ENCODE data around the gene WEE2. TPM values are rescaled to one million over a fixed set of nuclear protein-coding genes. Genes with fewer than 3 reads are reported as not detected.
"Not testable (repeated sequence)": the region's sequence is repeated elsewhere in the genome, so short reads cannot be mapped to it uniquely, and the experiment has no call there.

Gene WEE2
- total RNA-seq, 1 donor from 2014 or later: not detected

- H3K27me3 Mint-ChIP-seq (ENCODE audit: low read depth): no peaks in the 10 kb centered on the region
- H3K9me3 Mint-ChIP-seq: no peaks in the 10 kb centered on the region
- peak overlapping the region; percentile 22 for H3K27ac Mint-ChIP-seq (ENCODE audit: unreplicated experiment)
- DNase-seq (ENCODE audit: low read depth, low spot score): no peak
- H3K4me1 Mint-ChIP-seq: peaks cover 29% of the 10 kb centered on the region
- H3K4me3 Mint-ChIP-seq: peak overlapping the region; percentile 79
- peaks cover 5% of the 10 kb centered on the region for H3K36me3 Mint-ChIP-seq (ENCODE audit: low read depth)
- TF ChIP-seq, protein P1, sequence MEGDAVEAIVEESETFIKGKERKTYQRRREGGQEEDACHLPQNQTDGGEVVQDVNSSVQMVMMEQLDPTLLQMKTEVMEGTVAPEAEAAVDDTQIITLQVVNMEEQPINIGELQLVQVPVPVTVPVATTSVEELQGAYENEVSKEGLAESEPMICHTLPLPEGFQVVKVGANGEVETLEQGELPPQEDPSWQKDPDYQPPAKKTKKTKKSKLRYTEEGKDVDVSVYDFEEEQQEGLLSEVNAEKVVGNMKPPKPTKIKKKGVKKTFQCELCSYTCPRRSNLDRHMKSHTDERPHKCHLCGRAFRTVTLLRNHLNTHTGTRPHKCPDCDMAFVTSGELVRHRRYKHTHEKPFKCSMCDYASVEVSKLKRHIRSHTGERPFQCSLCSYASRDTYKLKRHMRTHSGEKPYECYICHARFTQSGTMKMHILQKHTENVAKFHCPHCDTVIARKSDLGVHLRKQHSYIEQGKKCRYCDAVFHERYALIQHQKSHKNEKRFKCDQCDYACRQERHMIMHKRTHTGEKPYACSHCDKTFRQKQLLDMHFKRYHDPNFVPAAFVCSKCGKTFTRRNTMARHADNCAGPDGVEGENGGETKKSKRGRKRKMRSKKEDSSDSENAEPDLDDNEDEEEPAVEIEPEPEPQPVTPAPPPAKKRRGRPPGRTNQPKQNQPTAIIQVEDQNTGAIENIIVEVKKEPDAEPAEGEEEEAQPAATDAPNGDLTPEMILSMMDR (conservative IDR thresholded peaks at IDR 0.05): no peak
Measured at GRCh38 chr7:141739250-141739649, 31.1 kb downstream of the WEE2 start.

- peaks cover 7% of the 10 kb centered on the region for H3K36me3 Mint-ChIP-seq (ENCODE audit: low read depth)
- H3K27me3 Mint-ChIP-seq (ENCODE audit: low read depth): no peaks in the 10 kb centered on the region
Measured at GRCh38 chr7:141742229-141742628, 34.1 kb downstream of the WEE2 start.

GRCh38 chr7:141744131-141744530, 36.0 kb downstream of the WEE2 start:
- H3K4me3 Mint-ChIP-seq: no peak overlapping the region
- TF ChIP-seq, protein P1 (conservative IDR thresholded peaks at IDR 0.05): no peak
- no peaks in the 10 kb centered on the region for H3K27me3 Mint-ChIP-seq (ENCODE audit: low read depth)
- no peak for DNase-seq (ENCODE audit: low read depth, low spot score)
- peaks cover 11% of the 10 kb centered on the region for H3K4me1 Mint-ChIP-seq
- no peaks in the 10 kb centered on the region for H3K9me3 Mint-ChIP-seq
- H3K27ac Mint-ChIP-seq (ENCODE audit: unreplicated experiment): no peak overlapping the region
- peaks cover 16% of the 10 kb centered on the region for H3K36me3 Mint-ChIP-seq (ENCODE audit: low read depth)

More at GRCh38 chr7:141742229-141742628, 34.1 kb downstream of the WEE2 start:
- Mint-ChIP-seq H3K4me1 (peaks cover 27% of the 10 kb centered on the region), H3K27ac (ENCODE audit: unreplicated experiment) (no peak overlapping the region), H3K4me3 (no peak overlapping the region), H3K9me3 (no peaks in the 10 kb centered on the region)
- TF ChIP-seq, protein P1 (conservative IDR thresholded peaks at IDR 0.05): no peak
- no peak for DNase-seq (ENCODE audit: low read depth, low spot score)

DNA sequence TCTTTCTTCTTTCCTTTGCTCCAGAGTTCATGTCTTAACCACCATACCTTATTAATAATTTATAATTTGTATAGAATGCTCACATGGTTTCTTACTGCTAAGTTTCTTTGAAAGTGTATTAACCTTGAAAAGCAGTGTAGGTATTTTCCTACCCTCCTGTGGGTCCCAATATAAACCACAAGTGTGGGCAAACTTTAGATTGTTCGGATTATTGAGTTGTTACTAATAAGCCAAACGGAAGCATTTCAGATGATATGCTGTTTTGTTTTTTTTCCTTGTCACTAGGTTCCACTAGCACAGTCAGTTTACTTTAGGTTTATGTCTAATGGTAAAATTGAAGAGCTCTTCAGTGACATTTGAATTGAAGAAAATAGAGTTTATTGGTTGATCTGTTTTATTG, 40.2 kb downstream of the WEE2 start:
- Mint-ChIP-seq H3K9me3 (peaks cover 17% of the 10 kb centered on the region), H3K4me1 (no peaks in the 10 kb centered on the region), H3K36me3 (ENCODE audit: low read depth) (peaks cover 53% of the 10 kb centered on the region), H3K27me3 (ENCODE audit: low read depth) (no peaks in the 10 kb centered on the region), H3K27ac (ENCODE audit: unreplicated experiment) (no peak overlapping the region), H3K4me3 (no peak overlapping the region)
- no peak for DNase-seq (ENCODE audit: low read depth, low spot score)
- TF ChIP-seq, protein P1 (conservative IDR thresholded peaks at IDR 0.05): no peak

DNA sequence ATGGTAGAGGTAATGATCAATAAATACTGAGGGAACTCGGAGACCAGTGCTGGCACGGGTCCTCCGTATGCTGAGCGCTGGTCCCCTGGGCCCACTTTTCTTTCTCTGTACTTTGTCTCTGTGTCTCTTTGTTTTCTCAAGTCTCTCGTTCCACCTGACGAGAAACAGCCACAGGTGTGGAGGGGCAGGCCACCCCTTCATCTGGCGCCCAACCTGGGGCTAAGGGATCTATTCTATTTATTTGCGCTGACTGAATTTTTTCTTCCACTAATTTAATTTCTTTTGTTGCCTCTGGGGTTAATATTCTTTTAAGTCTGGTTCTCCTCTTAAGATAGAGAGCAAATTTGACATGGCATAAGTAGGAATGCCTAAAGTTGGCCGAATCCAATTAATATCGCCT, 43.8 kb downstream of the WEE2 start:
- not testable (repeated sequence) for H3K4me1 Mint-ChIP-seq; H3K27me3 Mint-ChIP-seq (ENCODE audit: low read depth); H3K27ac Mint-ChIP-seq (ENCODE audit: unreplicated experiment); DNase-seq (ENCODE audit: low read depth, low spot score); H3K4me3 Mint-ChIP-seq
- Mint-ChIP-seq H3K9me3 (peaks cover 19% of the 10 kb centered on the region), H3K36me3 (ENCODE audit: low read depth) (peaks cover 69% of the 10 kb centered on the region)

- no peak overlapping the region for H3K4me3 Mint-ChIP-seq
- TF ChIP-seq, protein P1 (conservative IDR thresholded peaks at IDR 0.05): peak; percentile 55
- H3K27me3 Mint-ChIP-seq (ENCODE audit: low read depth): no peaks in the 10 kb centered on the region
- H3K27ac Mint-ChIP-seq (ENCODE audit: unreplicated experiment): no peak overlapping the region
- H3K4me1 Mint-ChIP-seq: no peaks in the 10 kb centered on the region
- DNase-seq (ENCODE audit: low read depth, low spot score): no peak
- peaks cover 19% of the 10 kb centered on the region for H3K9me3 Mint-ChIP-seq
- H3K36me3 Mint-ChIP-seq (ENCODE audit: low read depth): peaks cover 73% of the 10 kb centered on the region
Measured at GRCh38 chr7:141752634-141753033, 44.5 kb downstream of the WEE2 start.
